ENCODE measurements around the gene NPHP4.

GRCh38 chr1:5913078-5913845, 79.0 kb downstream of the NPHP4 start:
- TF ChIP-seq POLR2A (IDR thresholded peaks at IDR 0.05) (no peak), CTCF (IDR thresholded peaks at IDR 0.05) (no peak)
